ENCODE data around the gene MMP8. TPM values are rescaled to one million over a fixed set of nuclear protein-coding genes. Genes with fewer than 3 reads are reported as not detected.

The MMP8 gene
- total and polyA plus RNA-seq, 2 experiments from 2014 or later: not detected

DNA sequence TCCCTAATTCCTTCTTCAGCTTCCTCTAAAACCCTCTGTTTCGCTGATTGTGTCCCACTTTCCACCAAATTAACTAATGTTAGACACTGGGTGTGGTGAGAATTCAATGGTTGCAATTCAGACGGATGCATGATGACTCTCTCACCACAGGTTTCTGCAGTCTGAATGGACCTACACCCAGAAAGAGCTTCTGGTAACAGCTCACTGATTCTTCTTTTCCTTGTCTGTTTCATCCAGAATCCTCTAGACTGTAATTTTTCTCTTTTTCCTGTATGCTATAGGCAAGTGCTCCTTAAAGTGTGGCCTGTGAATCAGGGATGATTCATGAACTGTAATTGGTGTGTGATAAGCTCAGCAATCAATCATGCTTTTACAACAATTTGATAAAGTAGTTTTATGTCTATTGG is 37.6 kb upstream of the MMP8 start:
- no peak overlapping the region for H3K4me3 Mint-ChIP-seq
- Histone ChIP-seq H3K36me3 (ENCODE audit: insufficient read depth) (no peaks in the 10 kb centered on the region), H3K4me3 (no peak overlapping the region), H3K27me3 (ENCODE audit: insufficient read depth) (no peaks in the 10 kb centered on the region), H2AFZ (no peak overlapping the region), H3K27ac (ENCODE audit: low read depth) (no peak overlapping the region), H3F3A (replicated peaks; ENCODE audit: low read depth) (no peaks in the 10 kb centered on the region), H4K20me1 (replicated peaks; ENCODE audit: insufficient read depth) (no peaks in the 10 kb centered on the region), H3K79me2 (replicated peaks; ENCODE audit: insufficient read depth) (no peaks in the 10 kb centered on the region), H3K4me2 (0 out of 2 replicates have a peak overlapping the region, but pooled peaks have one; percentile 39), H3K9me2 (ENCODE audit: insufficient read depth) (peaks cover 6% of the 10 kb centered on the region), H3K4me1 (ENCODE audit: insufficient read depth) (peaks cover 8% of the 10 kb centered on the region; the same call in 1 of the 2 replicates)
- H3K4me1 Mint-ChIP-seq: peaks cover 13% of the 10 kb centered on the region
- DNase-seq (ENCODE audit: low spot score): no peak
- peaks cover 2% of the 10 kb centered on the region for H3K27me3 Mint-ChIP-seq (ENCODE audit: insufficient read depth, low read depth, poor library complexity)
- TF ChIP-seq CREB1 (CRISPR knock-in tag; IDR thresholded peaks at IDR 0.05; ENCODE audit: low read depth): no peak
- no peak for TF ChIP-seq NANOG (IDR thresholded peaks at IDR 0.05; ENCODE audit: borderline replicate concordance)
- TF ChIP-seq REST (IDR thresholded peaks at IDR 0.05; ENCODE audit: unreplicated experiment): no peak
- no peak for TF ChIP-seq CTCF (conservative IDR thresholded peaks at IDR 0.05; ENCODE audit: low read depth in 2 of 2)
- no peak for TF ChIP-seq STAT1 (IDR thresholded peaks at IDR 0.05; ENCODE audit: unreplicated experiment)
- TF ChIP-seq, protein P1, sequence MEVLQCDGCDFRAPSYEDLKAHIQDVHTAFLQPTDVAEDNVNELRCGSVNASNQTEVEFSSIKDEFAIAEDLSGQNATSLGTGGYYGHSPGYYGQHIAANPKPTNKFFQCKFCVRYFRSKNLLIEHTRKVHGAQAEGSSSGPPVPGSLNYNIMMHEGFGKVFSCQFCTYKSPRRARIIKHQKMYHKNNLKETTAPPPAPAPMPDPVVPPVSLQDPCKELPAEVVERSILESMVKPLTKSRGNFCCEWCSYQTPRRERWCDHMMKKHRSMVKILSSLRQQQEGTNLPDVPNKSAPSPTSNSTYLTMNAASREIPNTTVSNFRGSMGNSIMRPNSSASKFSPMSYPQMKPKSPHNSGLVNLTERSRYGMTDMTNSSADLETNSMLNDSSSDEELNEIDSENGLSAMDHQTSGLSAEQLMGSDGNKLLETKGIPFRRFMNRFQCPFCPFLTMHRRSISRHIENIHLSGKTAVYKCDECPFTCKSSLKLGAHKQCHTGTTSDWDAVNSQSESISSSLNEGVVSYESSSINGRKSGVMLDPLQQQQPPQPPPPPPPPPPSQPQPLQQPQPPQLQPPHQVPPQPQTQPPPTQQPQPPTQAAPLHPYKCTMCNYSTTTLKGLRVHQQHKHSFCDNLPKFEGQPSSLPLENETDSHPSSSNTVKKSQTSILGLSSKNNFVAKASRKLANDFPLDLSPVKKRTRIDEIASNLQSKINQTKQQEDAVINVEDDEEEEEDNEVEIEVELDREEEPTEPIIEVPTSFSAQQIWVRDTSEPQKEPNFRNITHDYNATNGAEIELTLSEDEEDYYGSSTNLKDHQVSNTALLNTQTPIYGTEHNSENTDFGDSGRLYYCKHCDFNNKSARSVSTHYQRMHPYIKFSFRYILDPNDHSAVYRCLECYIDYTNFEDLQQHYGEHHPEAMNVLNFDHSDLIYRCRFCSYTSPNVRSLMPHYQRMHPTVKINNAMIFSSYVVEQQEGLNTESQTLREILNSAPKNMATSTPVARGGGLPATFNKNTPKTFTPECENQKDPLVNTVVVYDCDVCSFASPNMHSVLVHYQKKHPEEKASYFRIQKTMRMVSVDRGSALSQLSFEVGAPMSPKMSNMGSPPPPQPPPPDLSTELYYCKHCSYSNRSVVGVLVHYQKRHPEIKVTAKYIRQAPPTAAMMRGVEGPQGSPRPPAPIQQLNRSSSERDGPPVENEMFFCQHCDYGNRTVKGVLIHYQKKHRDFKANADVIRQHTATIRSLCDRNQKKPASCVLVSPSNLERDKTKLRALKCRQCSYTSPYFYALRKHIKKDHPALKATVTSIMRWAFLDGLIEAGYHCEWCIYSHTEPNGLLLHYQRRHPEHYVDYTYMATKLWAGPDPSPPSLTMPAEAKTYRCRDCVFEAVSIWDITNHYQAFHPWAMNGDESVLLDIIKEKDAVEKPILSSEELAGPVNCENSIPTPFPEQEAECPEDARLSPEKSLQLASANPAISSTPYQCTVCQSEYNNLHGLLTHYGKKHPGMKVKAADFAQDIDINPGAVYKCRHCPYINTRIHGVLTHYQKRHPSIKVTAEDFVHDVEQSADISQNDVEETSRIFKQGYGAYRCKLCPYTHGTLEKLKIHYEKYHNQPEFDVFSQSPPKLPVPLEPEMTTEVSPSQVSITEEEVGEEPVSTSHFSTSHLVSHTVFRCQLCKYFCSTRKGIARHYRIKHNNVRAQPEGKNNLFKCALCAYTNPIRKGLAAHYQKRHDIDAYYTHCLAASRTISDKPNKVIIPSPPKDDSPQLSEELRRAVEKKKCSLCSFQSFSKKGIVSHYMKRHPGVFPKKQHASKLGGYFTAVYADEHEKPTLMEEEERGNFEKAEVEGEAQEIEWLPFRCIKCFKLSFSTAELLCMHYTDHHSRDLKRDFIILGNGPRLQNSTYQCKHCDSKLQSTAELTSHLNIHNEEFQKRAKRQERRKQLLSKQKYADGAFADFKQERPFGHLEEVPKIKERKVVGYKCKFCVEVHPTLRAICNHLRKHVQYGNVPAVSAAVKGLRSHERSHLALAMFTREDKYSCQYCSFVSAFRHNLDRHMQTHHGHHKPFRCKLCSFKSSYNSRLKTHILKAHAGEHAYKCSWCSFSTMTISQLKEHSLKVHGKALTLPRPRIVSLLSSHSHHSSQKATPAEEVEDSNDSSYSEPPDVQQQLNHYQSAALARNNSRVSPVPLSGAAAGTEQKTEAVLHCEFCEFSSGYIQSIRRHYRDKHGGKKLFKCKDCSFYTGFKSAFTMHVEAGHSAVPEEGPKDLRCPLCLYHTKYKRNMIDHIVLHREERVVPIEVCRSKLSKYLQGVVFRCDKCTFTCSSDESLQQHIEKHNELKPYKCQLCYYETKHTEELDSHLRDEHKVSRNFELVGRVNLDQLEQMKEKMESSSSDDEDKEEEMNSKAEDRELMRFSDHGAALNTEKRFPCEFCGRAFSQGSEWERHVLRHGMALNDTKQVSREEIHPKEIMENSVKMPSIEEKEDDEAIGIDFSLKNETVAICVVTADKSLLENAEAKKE (CRISPR knock-in tag; IDR thresholded peaks at IDR 0.05): no peak
- TF ChIP-seq EZH2phosphoT487 (IDR thresholded peaks at IDR 0.05; ENCODE audit: unreplicated experiment): no peak
- TF ChIP-seq ETS1 (IDR thresholded peaks at IDR 0.05): no peak
- TF ChIP-seq POLR2AphosphoS5 (IDR thresholded peaks at IDR 0.05; ENCODE audit: low read depth): no peak
- TF ChIP-seq JUNB (IDR thresholded peaks at IDR 0.05; ENCODE audit: unreplicated experiment): no peak
- TF ChIP-seq EZH2 (IDR thresholded peaks at IDR 0.05; ENCODE audit: low read depth, unreplicated experiment): no peak
- no peak for TF ChIP-seq ZNF331 (CRISPR knock-in tag; IDR thresholded peaks at IDR 0.05; ENCODE audit: low read depth)
- no peak for TF ChIP-seq ZNF114 (CRISPR knock-in tag; IDR thresholded peaks at IDR 0.05)
- H3K9me3 Mint-ChIP-seq: no peaks in the 10 kb centered on the region
- ATAC-seq: no peak
- H3K36me3 Mint-ChIP-seq (ENCODE audit: low read depth): no peaks in the 10 kb centered on the region
- no peak overlapping the region for H3K27ac Mint-ChIP-seq
